GM12878 (cell line): Measurements from ENCODE around the gene LCMT1. TPM values are rescaled to one million over a fixed set of nuclear protein-coding genes. Genes with fewer than 3 reads are reported as not detected.

Experiments
- ATAC-seq: fragments of 200-7000 bp; cut with Tn5 transposase; 3 replicates; pipeline ENCODE4 v1.9.1; 2020; ENCODE audit warnings: mild to moderate bottlenecking, moderate library complexity
- BruUV-seq: library from RNA; stranded (reverse); fragments of 400-500 nt; replicated peaks from 2 replicates; lab custom pipeline; 2021; lab: Mats Ljungman, UMichigan
- CTCF ChIA-PET: fragments of 300-600 bp; sonication (Branson Sonifier 250); formaldehyde crosslinking; extraction: SDS; loops from one replicate; lab custom pipeline; 2021; ENCODE audit warnings: inconsistent platforms; lab: Yijun Ruan, JAX
- POLR2A ChIA-PET: fragments of 350-600 bp; formaldehyde crosslinking; extraction: SDS; loops from one replicate; lab custom pipeline; 2021; ENCODE audit warnings: inconsistent platforms; lab: Charles Lee
- RAD21 ChIA-PET: fragments of 300-600 bp; sonication (Branson Sonifier 250); formaldehyde crosslinking; loops from one replicate; lab custom pipeline; 2023; ENCODE audit warnings: antibody characterized with exemption; ENCODE audit not compliant: unreplicated experiment; lab: Charles Lee
- SMC1A ChIA-PET: fragments of 300-600 bp; sonication (Branson Sonifier 250); formaldehyde crosslinking; loops from one replicate; lab custom pipeline; 2023; ENCODE audit not compliant: unreplicated experiment, uncharacterized antibody; lab: Charles Lee
- DNase-seq: peaks from one replicate; pipeline ENCODE4 v3.0.0-alpha.2; 2011; ENCODE audit warnings: low read depth, low spot score
- FAIRE-seq: peaks from 3 replicates; lab custom pipeline; 2011; peaks lifted over from hg19 to GRCh38; lab: Jason Lieb, UNC
- H2AFZ ChIP-seq: 2 replicates; pipeline ENCODE4 v1.6.0; 2011; ENCODE audit warnings: low read depth, low read length, control low read depth; ENCODE audit not compliant: control insufficient read depth
- H3K27ac ChIP-seq: 2 replicates; pipeline ENCODE4 v1.5.1; 2011; ENCODE audit warnings: control low read depth; ENCODE audit not compliant: control insufficient read depth, insufficient read depth
- H3K27me3 ChIP-seq, 2 experiments: replicated peaks in 1 of 2; 2 replicates each; pipeline versions ENCODE4 v1.6.0 to v1.6.1; 2011; ENCODE audit warnings: low read length in 1 of 2; ENCODE audit not compliant: control insufficient read depth in 2 of 2, insufficient read depth in 2 of 2
- H3K36me3 ChIP-seq, 2 experiments: 2 replicates each; pipeline ENCODE4 v1.5.1; 2011; ENCODE audit warnings: low read length in 1 of 2; ENCODE audit not compliant: control insufficient read depth in 2 of 2, insufficient read depth in 2 of 2
- H3K4me1 ChIP-seq: 2 replicates; pipeline ENCODE4 v1.6.1; 2011; ENCODE audit warnings: mild to moderate bottlenecking, low read length, moderate library complexity, mixed read lengths; ENCODE audit not compliant: control insufficient read depth, insufficient read depth
- H3K4me2 ChIP-seq: 2 replicates; pipeline ENCODE4 v1.6.0; 2011; ENCODE audit warnings: control low read depth; ENCODE audit not compliant: control insufficient read depth, insufficient read depth
- H3K4me3 ChIP-seq: fragments of 200-600 bp; sonication (generic); 2 replicates; pipeline ENCODE4 v1.5.1; 2016
- H3K79me2 ChIP-seq: 2 replicates; pipeline ENCODE4 v1.6.0; 2011; ENCODE audit warnings: low read length; ENCODE audit not compliant: control insufficient read depth, insufficient read depth
- H3K9ac ChIP-seq: 2 replicates; pipeline ENCODE4 v1.8.0; 2011; ENCODE audit warnings: low read length, control low read depth, mixed read lengths; ENCODE audit not compliant: control insufficient read depth, insufficient read depth
- H3K9me3 ChIP-seq: replicated peaks from 3 replicates; pipeline ENCODE4 v1.5.1; 2011; ENCODE audit warnings: mild to moderate bottlenecking, low read length; ENCODE audit not compliant: control insufficient read depth, insufficient read depth
- H4K20me1 ChIP-seq: 2 replicates; pipeline ENCODE4 v1.6.0; 2011; ENCODE audit not compliant: control insufficient read depth, insufficient read depth
- CREM ChIP-seq: IDR thresholded peaks from 2 replicates; pipeline ENCODE4 v1.6.1; 2014; ENCODE audit warnings: antibody characterized with exemption, low read depth
- LARP7 ChIP-seq: fragments of 450-650 bp; IDR thresholded peaks from 2 replicates; pipeline ENCODE4 v1.6.1; 2017; ENCODE audit warnings: mild to moderate bottlenecking
- MTA3 ChIP-seq: IDR thresholded peaks from 2 replicates; pipeline ENCODE4 v1.6.1; 2012; ENCODE audit warnings: low read length, inconsistent platforms, borderline replicate concordance
- NFXL1 ChIP-seq: fragments of 450-650 bp; IDR thresholded peaks from 2 replicates; pipeline ENCODE4 v1.6.1; 2017; ENCODE audit warnings: antibody characterized with exemption, mild to moderate bottlenecking, borderline replicate concordance
- NR2C1 ChIP-seq: fragments of 450-650 bp; IDR thresholded peaks from 2 replicates; pipeline ENCODE4 v1.6.1; 2017; ENCODE audit warnings: antibody characterized with exemption, mild to moderate bottlenecking, moderate library complexity
- POLR2A ChIP-seq: IDR thresholded peaks from 2 replicates; pipeline ENCODE4 v1.6.1; 2011; ENCODE audit warnings: low read depth, mild to moderate bottlenecking, low read length
- RBBP5 ChIP-seq: fragments of 200-600 bp; sonication (generic); conservative IDR thresholded peaks from 2 replicates; pipeline ENCODE4 v1.6.1; 2016
- RFX5 ChIP-seq: IDR thresholded peaks from 2 replicates; pipeline ENCODE4 v1.6.1; 2011; ENCODE audit warnings: low read depth, low read length, improper control_type of control experiment
- SIN3A ChIP-seq: IDR thresholded peaks from 2 replicates; pipeline ENCODE4 v1.6.1; 2012; ENCODE audit warnings: low read depth, low read length, improper control_type of control experiment
- SMAD5 ChIP-seq: IDR thresholded peaks from 2 replicates; pipeline ENCODE4 v1.6.1; 2016; ENCODE audit warnings: antibody characterized with exemption, low read depth
- SUZ12 ChIP-seq: fragments of 200-600 bp; sonication (generic); IDR thresholded peaks from one replicate; pipeline ENCODE4 v1.6.1; 2018; ENCODE audit warnings: antibody characterized with exemption, mild to moderate bottlenecking; ENCODE audit not compliant: unreplicated experiment
- ZNF384 ChIP-seq: IDR thresholded peaks from 2 replicates; pipeline ENCODE4 v1.6.1; 2012; ENCODE audit warnings: low read depth, mild to moderate bottlenecking, low read length, improper control_type of control experiment, borderline replicate concordance
- ZNF592 ChIP-seq: fragments of 450-650 bp; IDR thresholded peaks from 2 replicates; pipeline ENCODE4 v1.6.1; 2017; ENCODE audit warnings: mild to moderate bottlenecking, moderate library complexity
- ZSCAN29 ChIP-seq: fragments of 450-650 bp; IDR thresholded peaks from 2 replicates; pipeline ENCODE4 v1.6.1; 2017; ENCODE audit warnings: mild to moderate bottlenecking, moderate library complexity
- WGBS: methylation state at CpG from one replicate; pipeline ENCODE4 v1.1.6; 2016; ENCODE audit warnings: low lambda C conversion rate; ENCODE audit not compliant: insufficient replicate concordance, insufficient coverage; ENCODE audit errors: missing lambda C conversion rate; 5-methylcytosine and 5-hydroxymethylcytosine counted together
- in situ Hi-C: fragments of 300-500 bp; cut with MboI; formaldehyde crosslinking; loops from 9 replicates; pipeline ENCODE4 v1.14.3; 2018; ENCODE audit warnings: mixed read lengths
- intact Hi-C: fragments of 100-400 bp; cut with micrococcal nuclease; formaldehyde crosslinking; loops from one replicate; pipeline ENCODE4 v1.14.2; 2022; ENCODE audit not compliant: unreplicated experiment
- polyA plus RNA-seq, 11 experiments: library from polyadenylated mRNA; depleted of rRNA in 4 of 11; unstranded in 6 of 11; stranded (reverse) in 5 of 11; fragments of >200 nt; fragmentation: Nextera tagmentation in 4 of 11; fragmentation: Illumina TruSeq in 1 of 11; extraction: Ambion mirVana in 4 of 11; extraction: Trizol in 1 of 11; gene quantifications; 1 replicate in 1 of 11; 2 replicates in 10 of 11; pipeline versions ENCODE4 v1.2.1 to v1.2.3, GENCODE V29; 2011 to 2016; ENCODE audit warnings: inconsistent platforms in 2 of 11, missing spikeins in 2 of 11, low read depth in 1 of 11
- total RNA-seq, 4 experiments: library from RNA; depleted of rRNA in 3 of 4; stranded (reverse); fragments of >200 nt in 3 of 4; fragmentation: Illumina TruSeq in 1 of 4; extraction: Trizol in 1 of 4; gene quantifications; 2 replicates each; pipeline versions ENCODE4 v1.2.1 to v1.2.3, GENCODE V29; 2013 to 2021

LCMT1 gene
- total and polyA plus RNA-seq, 10 of the 15 experiments (the other 5 are each of a cell fraction or from before 2014, with no cell fraction given) = 19.7 to 51.2 (median 32.6) TPM

GRCh38 chr16:25212636-25213035, 101.1 kb downstream of the LCMT1 start (continued):
- TF ChIP-seq SUZ12 = no peak
- TF ChIP-seq ZSCAN29 = no peak
- TF ChIP-seq MTA3 = no peak
- TF ChIP-seq, all 136 proteins: peak for 0

- SMC1A ChIA-PET = no interaction called here
- Histone ChIP-seq H3K9ac (no peak overlapping the region), H3K4me2 (no peak overlapping the region), H3K27me3 (peaks cover 0 to 1% of the 10 kb centered on the region in 2 experiments; a peak in 1 of 4 replicates), H3K79me2 (no peaks in the 10 kb centered on the region)
- intact Hi-C loops = no loop called here
- no peak for TF ChIP-seq ZNF384
- no peak for TF ChIP-seq SMAD5
- TF ChIP-seq CREM = no peak
- no peak for TF ChIP-seq NR2C1
- TF ChIP-seq POLR2A = no peak
- TF ChIP-seq RFX5 = no peak
- no peak for TF ChIP-seq ZNF592
- TF ChIP-seq LARP7 = no peak
- TF ChIP-seq RBBP5 = no peak
- TF ChIP-seq NFXL1 = no peak
- no peak for TF ChIP-seq SIN3A
- TF ChIP-seq, all 136 proteins: peak for 0
- Histone ChIP-seq H3K4me1 (no peaks in the 10 kb centered on the region), H3K36me3 (no peaks in the 10 kb centered on the region), H2AFZ (no peak overlapping the region), H3K9me3 (no peaks in the 10 kb centered on the region), H4K20me1 (no peaks in the 10 kb centered on the region), H3K4me3 (no peak overlapping the region), H3K27ac (no peak overlapping the region)
- 41% methylated on average over 6 of the region's 6 CpGs for WGBS
- BruUV-seq = no TSS peak
- RAD21 ChIA-PET = no interaction called here
- DNase-seq (no peak), ATAC-seq (no peak), FAIRE-seq (no peak)
- in situ Hi-C loops = no loop called here
- CTCF ChIA-PET = interaction anchor here (1.8 kb wide), 1 partner anchor 12 kb away, joined by 6 read pairs; no protein-coding TSS in a partner anchor
- POLR2A ChIA-PET = no interaction called here
These were observed 102.3 kb downstream of the LCMT1 start for GRCh38 chr16:25213709-25214397.
